Measurements from ENCODE around the gene TXNDC11. TPM values are rescaled to one million over a fixed set of nuclear protein-coding genes. Genes with fewer than 3 reads are reported as not detected.

Gene TXNDC11
- total RNA-seq, 1 experiment from 2014 or later = 37.2 TPM

GRCh38 chr16:11691771-11692170 lies 50.9 kb downstream of the TXNDC11 start:
- no peak for DNase-seq (ENCODE audit: low read depth)

- no peak for DNase-seq (ENCODE audit: low read depth)
Measured at GRCh38 chr16:11691235-11691634, 51.4 kb downstream of the TXNDC11 start.

GRCh38 chr16:11689031-11689840 lies 53.4 kb downstream of the TXNDC11 start:
- no peak for DNase-seq (ENCODE audit: low read depth)

- no peak for DNase-seq (ENCODE audit: low read depth)
Measured at GRCh38 chr16:11688520-11688886, 54.2 kb downstream of the TXNDC11 start.

GRCh38 chr16:11687601-11688519 lies 54.8 kb downstream of the TXNDC11 start:
- no peak for DNase-seq (ENCODE audit: low read depth)

- DNase-seq (ENCODE audit: low read depth) = no peak
Measured at GRCh38 chr16:11686713-11687380, 55.8 kb downstream of the TXNDC11 start.

- no peak for DNase-seq (ENCODE audit: low read depth)
Measured at GRCh38 chr16:11685844-11686618, 56.6 kb downstream of the TXNDC11 start.

- DNase-seq (ENCODE audit: low read depth) = no peak
Measured at GRCh38 chr16:11684231-11685025, 58.2 kb downstream of the TXNDC11 start.

GRCh38 chr16:11683145-11683544 lies 59.5 kb downstream of the TXNDC11 start:
- DNase-seq (ENCODE audit: low read depth) = no peak

GRCh38 chr16:11682655-11683096 lies 60.0 kb downstream of the TXNDC11 start:
- DNase-seq (ENCODE audit: low read depth) = peak; percentile 90

- DNase-seq (ENCODE audit: low read depth) = no peak
Measured at GRCh38 chr16:11681976-11682654, 60.5 kb downstream of the TXNDC11 start.

GRCh38 chr16:11681556-11681955 lies 61.1 kb downstream of the TXNDC11 start:
- DNase-seq (ENCODE audit: low read depth) = no peak

- no peak for DNase-seq (ENCODE audit: low read depth)
Measured at GRCh38 chr16:11679941-11680911, 62.4 kb downstream of the TXNDC11 start.

- DNase-seq (ENCODE audit: low read depth) = no peak
Measured at GRCh38 chr16:11679250-11679649, 63.4 kb downstream of the TXNDC11 start.

- no peak for DNase-seq (ENCODE audit: low read depth)
Measured at GRCh38 chr16:11677959-11678881, 64.4 kb downstream of the TXNDC11 start.

- peak; percentile 28 for DNase-seq (ENCODE audit: low read depth)
Measured at GRCh38 chr16:11677451-11677951, 65.2 kb downstream of the TXNDC11 start.

GRCh38 chr16:11676799-11677198 lies 65.9 kb downstream of the TXNDC11 start:
- DNase-seq (ENCODE audit: low read depth) = no peak

Measured in HT1080 (cell line).